Mammary epithelial cell (primary cell): ENCODE measurements around the gene BYSL.

Experiments used
- CTCF ChIP-seq, 2 donors: IDR thresholded peaks in 1 of 2; conservative IDR thresholded peaks in 1 of 2; 2 replicates each; pipeline ENCODE4 v1.5.1; 2011 to 2012; ENCODE audit warnings: inconsistent platforms in 2 of 2, low read length in 2 of 2, mild to moderate bottlenecking in 2 of 2, control low read depth in 1 of 2, low read depth in 1 of 2; ENCODE audit not compliant: insufficient read depth in 1 of 2; ENCODE audit errors: extremely low read depth in 1 of 2
- EZH2 ChIP-seq: IDR thresholded peaks from 2 replicates; pipeline ENCODE4 v1.6.1; 2012; ENCODE audit warnings: low read length, inconsistent platforms, borderline replicate concordance

DNA sequence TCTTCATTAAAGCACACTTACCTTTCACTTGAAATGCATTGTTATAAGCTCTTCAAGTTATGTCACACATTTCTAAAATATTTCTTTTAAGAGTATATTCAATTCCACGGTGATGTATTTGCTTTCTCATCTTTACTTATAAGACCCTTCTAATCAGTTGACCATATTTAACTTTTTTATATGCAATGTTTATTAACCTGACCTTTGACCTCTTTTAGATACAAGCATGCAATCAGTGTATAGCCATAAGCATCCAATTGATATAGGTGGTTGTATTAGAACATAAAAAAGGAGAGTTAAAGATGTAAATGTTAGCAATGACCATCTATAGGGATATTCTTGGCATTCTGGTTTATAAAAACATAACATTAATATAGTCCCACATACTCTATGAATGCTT is 35.4 kb upstream of the BYSL start:
- TF ChIP-seq CTCF (conservative IDR thresholded peaks at IDR 0.05 in 1 of 2, IDR thresholded peaks at IDR 0.05 in 1 of 2; ENCODE audit: extremely low read depth in 1 of 2, insufficient read depth in 1 of 2, low read depth in 1 of 2, low read length in 2 of 2) (no peak), EZH2 (no peak)
